Measurements from ENCODE around the gene RBM3.
"Not testable (repeated sequence)": the region's sequence is repeated elsewhere in the genome, so short reads cannot be mapped to it uniquely, and the experiment has no call there.

RBM3 gene

GRCh38 chrX:48574270-48575266 lies at the start of gene RBM3:
RBM3 (plus strand) TSS chrX:48574484; CDS start chrX:48575181, 697 bp downstream.
- peak; percentile 86 for DNase-seq (ENCODE audit: low read depth, low spot score)

- not testable (repeated sequence) for DNase-seq (ENCODE audit: low read depth, low spot score)
Observed at GRCh38 chrX:48525853-48526252, 48.4 kb upstream of the RBM3 start.

GRCh38 chrX:48530736-48531135 lies 43.5 kb upstream of the RBM3 start:
- no peak for DNase-seq (ENCODE audit: low read depth, low spot score)

GRCh38 chrX:48531358-48531959 lies 42.8 kb upstream of the RBM3 start:
- DNase-seq (ENCODE audit: low read depth, low spot score) = no peak

- no peak for DNase-seq (ENCODE audit: low read depth, low spot score)
Observed at GRCh38 chrX:48532161-48532560, 42.1 kb upstream of the RBM3 start.

DNA sequence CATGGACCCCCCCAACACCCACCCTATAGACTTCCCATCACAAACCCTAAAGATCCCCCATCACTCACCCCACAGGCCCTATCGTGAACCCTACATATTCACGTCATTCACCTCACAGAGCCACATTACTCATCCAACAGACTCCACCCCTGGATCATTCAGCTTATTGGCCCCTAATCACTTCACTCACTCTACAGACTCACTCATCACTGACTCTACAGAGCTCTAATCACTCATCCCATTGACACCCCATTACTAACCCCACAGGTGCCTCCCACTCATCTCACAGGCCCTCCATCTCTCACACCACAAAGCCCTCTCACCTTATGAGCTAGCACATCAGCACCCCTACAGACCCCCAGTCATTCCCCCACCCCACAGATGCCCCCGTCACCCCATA lies 41.1 kb upstream of the RBM3 start:
- DNase-seq (ENCODE audit: low read depth, low spot score) = no peak

DNA sequence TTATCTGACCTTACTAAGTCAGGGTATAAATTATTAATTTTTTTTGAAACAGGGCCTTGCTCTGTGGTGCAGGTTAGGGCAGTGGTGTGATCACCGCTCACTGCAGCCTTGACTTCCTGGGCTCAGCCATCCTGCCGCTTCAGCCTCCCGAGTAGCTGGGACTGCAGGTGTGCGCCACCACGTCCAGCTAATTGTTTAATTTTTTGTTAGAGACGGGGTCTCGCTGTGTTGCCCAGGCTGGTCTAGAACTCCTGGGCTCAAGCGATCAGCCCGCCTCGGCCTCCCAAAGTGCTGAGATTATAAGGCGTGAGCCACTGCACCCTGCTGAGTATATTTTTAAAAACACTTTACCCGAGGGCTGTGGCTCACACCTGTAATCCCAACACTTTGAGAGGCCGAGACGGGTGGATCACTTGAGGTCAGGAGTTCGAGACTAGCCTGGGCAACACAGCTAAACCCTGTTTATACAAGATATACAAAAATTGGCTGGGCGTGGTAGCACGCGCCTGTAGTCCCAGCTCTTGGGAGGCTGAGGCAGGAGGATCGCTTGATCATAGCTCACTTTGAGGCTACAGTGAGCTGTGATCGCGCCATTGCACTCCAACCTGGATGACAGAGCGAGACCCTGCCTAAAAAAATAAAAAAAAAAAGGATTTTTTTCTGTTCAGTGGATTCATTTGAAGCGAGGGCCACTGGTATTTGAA lies 35.5 kb upstream of the RBM3 start:
- no peak for DNase-seq (ENCODE audit: low read depth, low spot score)

DNA sequence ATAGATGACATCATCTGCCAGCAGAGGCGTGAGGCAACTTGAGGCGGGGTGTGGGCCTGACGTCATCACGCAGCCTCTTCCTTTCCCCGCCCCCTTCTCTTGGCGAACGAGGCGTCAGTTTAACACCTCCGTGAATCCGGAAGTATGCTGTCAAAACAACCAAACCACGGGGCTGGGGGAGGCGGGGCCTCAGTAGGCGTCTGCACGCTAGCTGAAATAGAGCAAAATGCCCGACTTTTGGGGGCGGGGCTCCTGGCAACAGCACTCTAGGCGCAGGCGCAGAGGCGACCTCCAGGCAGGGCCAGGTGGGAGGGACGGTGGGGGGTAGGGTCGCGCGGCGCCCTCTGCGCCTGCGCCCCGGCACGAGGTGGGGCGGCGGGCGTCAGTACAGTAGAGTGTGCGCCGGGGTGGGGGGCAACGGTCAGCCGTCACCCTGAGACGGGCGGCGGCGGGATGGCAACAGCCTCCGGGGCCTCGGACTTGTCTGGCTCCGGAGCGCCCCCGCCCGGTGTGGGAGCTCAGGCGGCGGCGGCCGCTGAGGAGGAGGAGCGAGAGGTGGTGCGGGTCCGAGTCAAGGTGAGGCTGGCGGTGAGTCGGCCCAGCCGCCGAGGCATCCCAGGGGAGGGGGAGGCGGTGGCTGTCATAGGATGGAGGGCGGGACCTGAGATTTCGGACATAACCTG lies 34.8 kb upstream of the RBM3 start, which contains the start of gene TBC1D25:
Gene TBC1D25 (plus strand): TSS at position 370 of the 683 bp plus-strand sequence. CDS start 84 bp downstream, at position 454.
- peak; percentile 94 for DNase-seq (ENCODE audit: low read depth, low spot score)

DNA sequence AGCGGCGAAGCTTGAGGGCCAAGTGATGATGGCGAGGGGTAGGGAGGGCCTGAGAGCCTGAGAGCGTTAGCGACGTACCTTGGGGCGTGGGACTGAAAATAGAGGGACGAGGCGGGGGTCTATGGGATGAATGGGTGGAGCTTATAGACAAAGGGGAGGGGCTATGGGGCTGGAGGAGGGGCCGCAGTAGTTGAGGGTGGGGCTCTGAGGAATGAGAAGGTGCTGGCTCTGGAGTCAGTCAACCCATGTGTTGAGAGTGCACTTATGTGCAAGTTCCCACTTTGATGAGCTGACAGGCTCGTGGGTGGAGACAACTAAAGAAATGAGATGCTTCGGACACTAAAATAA lies 34.3 kb upstream of the RBM3 start:
- peak; percentile 19 for DNase-seq (ENCODE audit: low read depth, low spot score)

DNA sequence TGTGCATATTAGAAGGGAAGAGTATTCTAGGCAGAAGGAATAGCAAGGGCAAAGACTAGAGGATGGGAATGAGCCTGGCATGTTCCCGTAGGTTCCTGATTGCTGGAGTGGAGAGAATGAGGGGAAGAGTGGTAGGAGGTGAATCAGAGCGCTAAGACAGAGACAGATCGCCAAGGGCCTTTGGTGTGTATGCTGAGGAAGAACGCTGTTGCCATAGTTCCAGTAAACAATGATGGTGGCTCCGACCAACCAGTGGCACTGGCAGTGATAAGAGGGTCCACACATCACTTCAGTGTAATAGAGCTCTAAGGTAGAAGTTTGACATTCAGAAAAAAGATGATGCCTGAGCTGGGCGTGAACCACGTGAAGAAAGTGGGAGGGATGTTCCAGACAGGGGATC lies 33.8 kb upstream of the RBM3 start:
- DNase-seq (ENCODE audit: low read depth, low spot score) = no peak

DNA sequence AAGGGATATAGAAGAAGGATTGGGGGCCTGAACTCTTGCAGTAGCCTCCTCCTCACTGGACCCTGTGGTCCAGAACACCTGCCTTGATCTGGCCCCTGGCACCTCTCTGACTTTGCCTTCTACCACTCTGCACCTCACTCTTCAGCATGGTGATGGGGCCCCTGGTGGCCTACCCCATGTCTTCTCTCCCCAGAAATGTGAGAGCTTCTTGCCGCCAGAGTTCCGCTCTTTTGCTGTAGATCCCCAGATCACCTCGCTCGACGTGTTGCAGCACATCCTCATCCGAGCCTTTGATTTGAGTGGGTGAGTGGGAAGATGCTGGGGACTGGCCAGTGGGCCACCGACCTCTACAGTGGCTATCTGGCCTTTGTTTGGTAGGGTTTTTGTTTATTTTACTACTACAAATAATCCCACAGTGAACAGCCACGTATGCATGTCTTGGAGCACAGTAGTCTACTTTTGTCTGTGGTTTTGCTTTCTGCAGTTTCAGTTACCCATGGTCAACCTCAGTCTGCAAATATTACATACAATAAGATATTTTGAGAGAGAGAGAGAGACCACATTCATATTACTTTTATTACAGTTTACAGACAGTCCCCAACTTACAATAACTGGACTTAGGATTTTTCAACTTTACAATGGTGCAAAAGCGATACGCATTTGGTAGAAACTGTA lies 33.0 kb upstream of the RBM3 start:
- DNase-seq (ENCODE audit: low read depth, low spot score) = no peak

- no peak for DNase-seq (ENCODE audit: low read depth, low spot score)
Observed at GRCh38 chrX:48548871-48549270, 25.4 kb upstream of the RBM3 start.

- DNase-seq (ENCODE audit: low read depth, low spot score) = not testable (repeated sequence)
Observed at GRCh38 chrX:48555731-48556325, 18.5 kb upstream of the RBM3 start.

GRCh38 chrX:48558271-48558670 lies 16.0 kb upstream of the RBM3 start:
- no peak for DNase-seq (ENCODE audit: low read depth, low spot score)

DNA sequence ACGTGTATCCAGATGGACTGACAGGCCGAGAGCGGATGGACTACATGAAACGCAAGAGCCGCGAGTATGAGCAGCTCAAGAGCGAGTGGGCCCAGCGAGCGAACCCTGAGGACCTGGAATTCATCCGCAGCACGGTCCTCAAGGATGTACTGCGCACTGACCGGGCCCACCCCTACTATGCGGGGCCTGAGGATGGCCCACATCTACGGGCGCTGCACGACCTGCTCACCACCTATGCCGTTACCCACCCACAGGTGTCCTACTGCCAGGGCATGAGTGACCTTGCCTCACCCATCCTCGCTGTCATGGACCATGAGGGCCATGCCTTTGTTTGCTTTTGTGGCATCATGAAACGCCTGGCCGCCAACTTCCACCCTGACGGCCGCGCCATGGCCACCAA lies 14.6 kb upstream of the RBM3 start:
- DNase-seq (ENCODE audit: low read depth, low spot score) = no peak

- DNase-seq (ENCODE audit: low read depth, low spot score) = no peak
Observed at GRCh38 chrX:48560056-48560455, 14.2 kb upstream of the RBM3 start.

- DNase-seq (ENCODE audit: low read depth, low spot score) = no peak
Observed at GRCh38 chrX:48560681-48561080, 13.6 kb upstream of the RBM3 start.

GRCh38 chrX:48569958-48570357 lies 4.3 kb upstream of the RBM3 start:
- no peak for DNase-seq (ENCODE audit: low read depth, low spot score)

GRCh38 chrX:48573690-48574269 lies 504 bp upstream of the RBM3 start:
- DNase-seq (ENCODE audit: low read depth, low spot score) = no peak

GRCh38 chrX:48575642-48576041 lies 1.4 kb downstream of the RBM3 start:
- DNase-seq (ENCODE audit: low read depth, low spot score) = no peak
